ENCODE results near the gene POPDC2.

POPDC2 gene

GRCh38 chr3:119602676-119603075, 57.7 kb downstream of the POPDC2 start:
- H2AFZ ChIP-seq: peak overlapping the region; percentile 75
- no peaks in the 10 kb centered on the region for H3K79me2 ChIP-seq
- no peaks in the 10 kb centered on the region for H3K27me3 ChIP-seq (ENCODE audit: control insufficient read depth, insufficient read depth, low read length)
- H3K9ac ChIP-seq: no peak overlapping the region
- peaks cover 27% of the 10 kb centered on the region for H3K4me1 ChIP-seq
- no peaks in the 10 kb centered on the region for H3K9me3 ChIP-seq (ENCODE audit: control insufficient read depth, low read length)
- H3K27ac ChIP-seq: peak overlapping the region; percentile 17
- H3K4me2 ChIP-seq (ENCODE audit: low read length): no peak overlapping the region
- no peaks in the 10 kb centered on the region for H3K36me3 ChIP-seq (ENCODE audit: control insufficient read depth, insufficient read depth, low read length)
- no peak for TF ChIP-seq CTCF (IDR thresholded peaks at IDR 0.05)
- H3K4me3 ChIP-seq (ENCODE audit: low read depth, low read length): no peak overlapping the region

DNA sequence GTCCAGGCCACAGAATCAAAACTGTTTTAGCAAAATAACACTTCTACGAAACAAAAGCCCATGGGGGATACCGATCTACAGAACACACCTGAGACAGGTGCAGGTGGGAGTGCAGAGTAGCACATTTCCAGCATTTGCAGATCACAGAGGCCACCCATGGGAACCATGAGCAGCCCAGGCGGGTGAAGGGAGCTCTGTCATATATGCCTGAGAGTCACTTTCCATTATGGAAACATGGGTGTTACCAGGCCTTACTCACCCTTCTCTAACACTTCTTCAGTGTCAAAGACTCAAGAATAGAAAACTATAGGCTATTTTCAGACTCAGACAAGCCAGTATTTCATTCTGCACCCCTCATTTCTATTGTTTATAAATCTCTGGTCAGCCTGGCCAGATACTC, 59.2 kb downstream of the POPDC2 start:
- no peak overlapping the region for H3K4me2 ChIP-seq (ENCODE audit: low read length)
- no peak overlapping the region for H3K4me3 ChIP-seq (ENCODE audit: low read depth, low read length)
- no peaks in the 10 kb centered on the region for H3K36me3 ChIP-seq (ENCODE audit: control insufficient read depth, insufficient read depth, low read length)
- no peaks in the 10 kb centered on the region for H3K79me2 ChIP-seq
- TF ChIP-seq CTCF (IDR thresholded peaks at IDR 0.05): no peak
- H3K27me3 ChIP-seq (ENCODE audit: control insufficient read depth, insufficient read depth, low read length): no peaks in the 10 kb centered on the region
- no peaks in the 10 kb centered on the region for H3K9me3 ChIP-seq (ENCODE audit: control insufficient read depth, low read length)
- H3K9ac ChIP-seq: no peak overlapping the region
- H3K27ac ChIP-seq: peak overlapping the region; percentile 67
- peak overlapping the region; percentile 88 for H2AFZ ChIP-seq
- peaks cover 31% of the 10 kb centered on the region for H3K4me1 ChIP-seq

GRCh38 chr3:119600732-119601131, 59.7 kb downstream of the POPDC2 start:
- H3K27me3 ChIP-seq (ENCODE audit: control insufficient read depth, insufficient read depth, low read length): no peaks in the 10 kb centered on the region
- peaks cover 33% of the 10 kb centered on the region for H3K4me1 ChIP-seq
- H3K9ac ChIP-seq: no peak overlapping the region
- H2AFZ ChIP-seq: peak overlapping the region; percentile 88
- TF ChIP-seq CTCF (IDR thresholded peaks at IDR 0.05): peak; percentile 76
- no peaks in the 10 kb centered on the region for H3K36me3 ChIP-seq (ENCODE audit: control insufficient read depth, insufficient read depth, low read length)
- H3K27ac ChIP-seq: peak overlapping the region; percentile 67
- no peak overlapping the region for H3K4me3 ChIP-seq (ENCODE audit: low read depth, low read length)
- H3K9me3 ChIP-seq (ENCODE audit: control insufficient read depth, low read length): no peaks in the 10 kb centered on the region
- no peak overlapping the region for H3K4me2 ChIP-seq (ENCODE audit: low read length)
- no peaks in the 10 kb centered on the region for H3K79me2 ChIP-seq

- H3K9me3 ChIP-seq (ENCODE audit: control insufficient read depth, low read length): no peaks in the 10 kb centered on the region
- peaks cover 38% of the 10 kb centered on the region for H3K4me1 ChIP-seq
- peak overlapping the region; percentile 67 for H3K27ac ChIP-seq
- no peak overlapping the region for H3K4me3 ChIP-seq (ENCODE audit: low read depth, low read length)
- no peaks in the 10 kb centered on the region for H3K79me2 ChIP-seq
- H3K27me3 ChIP-seq (ENCODE audit: control insufficient read depth, insufficient read depth, low read length): no peaks in the 10 kb centered on the region
- peak overlapping the region; percentile 88 for H2AFZ ChIP-seq
- no peak for TF ChIP-seq CTCF (IDR thresholded peaks at IDR 0.05)
- no peak overlapping the region for H3K9ac ChIP-seq
- H3K36me3 ChIP-seq (ENCODE audit: control insufficient read depth, insufficient read depth, low read length): no peaks in the 10 kb centered on the region
- no peak overlapping the region for H3K4me2 ChIP-seq (ENCODE audit: low read length)
Measured at GRCh38 chr3:119599558-119600174, 60.7 kb downstream of the POPDC2 start.

All from parathyroid adenoma (tissue), 2 donors.